ENCODE results near the gene C12orf43.

C12orf43 gene

GRCh38 chr12:120961604-120962531 lies 54.4 kb downstream of the C12orf43 start:
- H2BK5ac ChIP-seq (ENCODE audit: low read length): no peak overlapping the region
- H3K23ac ChIP-seq (ENCODE audit: low read depth, low read length, poor library complexity): no peak overlapping the region
- no peak overlapping the region for H3K9ac ChIP-seq (ENCODE audit: low read depth, low read length, poor library complexity)
- H3K14ac ChIP-seq (ENCODE audit: low read length): no peak overlapping the region
- no peaks in the 10 kb centered on the region for H3K9me3 ChIP-seq (replicated peaks in 1 of 2; ENCODE audit: control insufficient read depth in 2 of 2, insufficient read depth in 1 of 2, low read depth in 1 of 2, low read length in 2 of 2)
- no peak overlapping the region for H4K91ac ChIP-seq (ENCODE audit: low read depth, low read length, poor library complexity)
- DNase-seq (ENCODE audit: low spot score): no peak
- H2BK120ac ChIP-seq (ENCODE audit: low read depth, low read length): no peak overlapping the region
- H2AK5ac ChIP-seq (ENCODE audit: low read depth, low read length): no peak overlapping the region
- no peak overlapping the region for H3K4ac ChIP-seq (ENCODE audit: low read length)
- H2BK12ac ChIP-seq (ENCODE audit: low read length): no peak overlapping the region
- no peaks in the 10 kb centered on the region for H3K27me3 ChIP-seq (ENCODE audit: control insufficient read depth in 3 of 3, insufficient read depth in 3 of 3, low read depth in 1 of 3, low read length in 3 of 3)
- no peak overlapping the region for H2BK15ac ChIP-seq (ENCODE audit: low read length)
- no peak overlapping the region for H3K4me3 ChIP-seq (ENCODE audit: low read length in 2 of 2)
- no peaks in the 10 kb centered on the region for H3K79me1 ChIP-seq (ENCODE audit: low read depth, low read length)
- H3K18ac ChIP-seq (ENCODE audit: low read length): no peak overlapping the region
- no peak overlapping the region for H3K4me2 ChIP-seq (ENCODE audit: insufficient read depth, low read length, poor library complexity, severe bottlenecking)
- H4K8ac ChIP-seq (ENCODE audit: low read depth, low read length): no peak overlapping the region
- WGBS, 2 donors (ENCODE audit: extremely low coverage in 2 of 2, insufficient read length in 2 of 2, insufficient replicate concordance in 1 of 2): no CpG with 5 or more reads among the region's 17 CpGs
- no peak overlapping the region for H3K27ac ChIP-seq (replicated peaks; ENCODE audit: low read length)
- H2AFZ ChIP-seq (ENCODE audit: low read length): no peak overlapping the region
- no peaks in the 10 kb centered on the region for H3K36me3 ChIP-seq (replicated peaks in 1 of 2; ENCODE audit: control insufficient read depth in 2 of 2, insufficient read depth in 2 of 2, low read length in 2 of 2)
- no peaks in the 10 kb centered on the region for H3K4me1 ChIP-seq (ENCODE audit: control insufficient read depth in 2 of 2, insufficient read depth in 1 of 2, low read depth in 1 of 2, low read length in 2 of 2)

GRCh38 chr12:120960657-120961056 lies 55.6 kb downstream of the C12orf43 start:
- H3K18ac ChIP-seq (ENCODE audit: low read length): no peak overlapping the region
- H4K8ac ChIP-seq (ENCODE audit: low read depth, low read length): no peak overlapping the region
- H3K36me3 ChIP-seq (replicated peaks in 1 of 2; ENCODE audit: control insufficient read depth in 2 of 2, insufficient read depth in 2 of 2, low read length in 2 of 2): no peaks in the 10 kb centered on the region
- no peak overlapping the region for H2BK120ac ChIP-seq (ENCODE audit: low read depth, low read length)
- no peak overlapping the region for H2AFZ ChIP-seq (ENCODE audit: low read length)
- DNase-seq (ENCODE audit: low spot score): no peak
- no peak overlapping the region for H2BK15ac ChIP-seq (ENCODE audit: low read length)
- no peak overlapping the region for H4K91ac ChIP-seq (ENCODE audit: low read depth, low read length, poor library complexity)
- WGBS, 2 donors (ENCODE audit: extremely low coverage in 2 of 2, insufficient read length in 2 of 2, insufficient replicate concordance in 1 of 2): no CpG with 5 or more reads among the region's 7 CpGs
- H2AK5ac ChIP-seq (ENCODE audit: low read depth, low read length): no peak overlapping the region
- H3K14ac ChIP-seq (ENCODE audit: low read length): no peak overlapping the region
- no peaks in the 10 kb centered on the region for H3K9me3 ChIP-seq (replicated peaks in 1 of 2; ENCODE audit: control insufficient read depth in 2 of 2, insufficient read depth in 1 of 2, low read depth in 1 of 2, low read length in 2 of 2)
- H3K4me1 ChIP-seq (ENCODE audit: control insufficient read depth in 2 of 2, insufficient read depth in 1 of 2, low read depth in 1 of 2, low read length in 2 of 2): no peaks in the 10 kb centered on the region
- H2BK5ac ChIP-seq (ENCODE audit: low read length): no peak overlapping the region
- H3K4ac ChIP-seq (ENCODE audit: low read length): no peak overlapping the region
- no peaks in the 10 kb centered on the region for H3K79me1 ChIP-seq (ENCODE audit: low read depth, low read length)
- H3K23ac ChIP-seq (ENCODE audit: low read depth, low read length, poor library complexity): no peak overlapping the region
- H3K27me3 ChIP-seq (ENCODE audit: control insufficient read depth in 3 of 3, insufficient read depth in 3 of 3, low read depth in 1 of 3, low read length in 3 of 3): no peaks in the 10 kb centered on the region
- no peak overlapping the region for H3K27ac ChIP-seq (replicated peaks; ENCODE audit: low read length)
- H3K4me3 ChIP-seq (ENCODE audit: low read length in 2 of 2): no peak overlapping the region
- H2BK12ac ChIP-seq (ENCODE audit: low read length): no peak overlapping the region
- no peak overlapping the region for H3K9ac ChIP-seq (ENCODE audit: low read depth, low read length, poor library complexity)
- no peak overlapping the region for H3K4me2 ChIP-seq (ENCODE audit: insufficient read depth, low read length, poor library complexity, severe bottlenecking)

- WGBS, 2 donors (ENCODE audit: extremely low coverage in 2 of 2, insufficient read length in 2 of 2, insufficient replicate concordance in 1 of 2): no CpG with 5 or more reads among the region's 13 CpGs
- DNase-seq (ENCODE audit: low spot score): no peak
- H2BK15ac ChIP-seq (ENCODE audit: low read length): no peak overlapping the region
- no peak overlapping the region for H2BK5ac ChIP-seq (ENCODE audit: low read length)
- peak overlapping the region; percentile 38 for H3K14ac ChIP-seq (ENCODE audit: low read length)
- H3K9me3 ChIP-seq (replicated peaks in 1 of 2; ENCODE audit: control insufficient read depth in 2 of 2, insufficient read depth in 1 of 2, low read depth in 1 of 2, low read length in 2 of 2): peaks cover 0 to 2% of the 10 kb centered on the region in 2 donors
- no peaks in the 10 kb centered on the region for H3K4me1 ChIP-seq (ENCODE audit: control insufficient read depth in 2 of 2, insufficient read depth in 1 of 2, low read depth in 1 of 2, low read length in 2 of 2)
- H3K27me3 ChIP-seq (ENCODE audit: control insufficient read depth in 3 of 3, insufficient read depth in 3 of 3, low read depth in 1 of 3, low read length in 3 of 3): no peaks in the 10 kb centered on the region
- no peaks in the 10 kb centered on the region for H3K79me1 ChIP-seq (ENCODE audit: low read depth, low read length)
- no peak overlapping the region for H2AFZ ChIP-seq (ENCODE audit: low read length)
- H2BK12ac ChIP-seq (ENCODE audit: low read length): no peak overlapping the region
- no peak overlapping the region for H4K8ac ChIP-seq (ENCODE audit: low read depth, low read length)
- no peak overlapping the region for H3K18ac ChIP-seq (ENCODE audit: low read length)
- H3K4me3 ChIP-seq (ENCODE audit: low read length in 2 of 2): no peak overlapping the region
- no peak overlapping the region for H3K4ac ChIP-seq (ENCODE audit: low read length)
- H3K23ac ChIP-seq (ENCODE audit: low read depth, low read length, poor library complexity): no peak overlapping the region
- no peak overlapping the region for H3K4me2 ChIP-seq (ENCODE audit: insufficient read depth, low read length, poor library complexity, severe bottlenecking)
- no peak overlapping the region for H2AK5ac ChIP-seq (ENCODE audit: low read depth, low read length)
- H4K91ac ChIP-seq (ENCODE audit: low read depth, low read length, poor library complexity): no peak overlapping the region
- no peak overlapping the region for H3K9ac ChIP-seq (ENCODE audit: low read depth, low read length, poor library complexity)
- H3K36me3 ChIP-seq (replicated peaks in 1 of 2; ENCODE audit: control insufficient read depth in 2 of 2, insufficient read depth in 2 of 2, low read length in 2 of 2): no peaks in the 10 kb centered on the region
- no peak overlapping the region for H3K27ac ChIP-seq (replicated peaks; ENCODE audit: low read length)
- no peak overlapping the region for H2BK120ac ChIP-seq (ENCODE audit: low read depth, low read length)
Observed at GRCh38 chr12:120959111-120959878, 57.0 kb downstream of the C12orf43 start.
